Medulla oblongata (tissue), 1 donor: ENCODE measurements around the gene MARCHF10.
"Not testable (repeated sequence)": the region's sequence is repeated elsewhere in the genome, so short reads cannot be mapped to it uniquely, and the experiment has no call there.

ENCODE experiments used
- DNase-seq: peaks from one replicate; pipeline ENCODE4 v3.0.0-alpha.2; 2015; ENCODE audit errors: extremely low spot score

Gene MARCHF10

DNA sequence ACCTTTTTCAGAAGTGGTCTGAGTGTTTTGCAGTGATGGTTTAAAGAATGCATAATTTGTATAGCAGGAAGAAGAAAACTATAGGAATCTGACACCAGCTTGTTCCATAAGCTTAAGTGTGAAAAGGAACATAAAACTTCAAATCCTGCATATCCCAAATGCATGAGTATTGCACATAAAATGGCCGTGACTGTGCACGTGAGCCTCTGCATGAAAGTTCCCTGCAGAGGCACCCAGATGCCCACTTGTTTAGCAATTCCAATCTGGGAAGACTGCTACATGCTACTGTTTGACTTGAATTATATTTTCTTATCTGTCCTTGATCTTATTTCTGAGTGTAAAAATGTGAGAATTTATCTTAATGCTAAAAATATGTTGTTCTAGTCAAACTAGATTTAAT, 21.5 kb downstream of the MARCHF10 start:
- no peak for DNase-seq

DNA sequence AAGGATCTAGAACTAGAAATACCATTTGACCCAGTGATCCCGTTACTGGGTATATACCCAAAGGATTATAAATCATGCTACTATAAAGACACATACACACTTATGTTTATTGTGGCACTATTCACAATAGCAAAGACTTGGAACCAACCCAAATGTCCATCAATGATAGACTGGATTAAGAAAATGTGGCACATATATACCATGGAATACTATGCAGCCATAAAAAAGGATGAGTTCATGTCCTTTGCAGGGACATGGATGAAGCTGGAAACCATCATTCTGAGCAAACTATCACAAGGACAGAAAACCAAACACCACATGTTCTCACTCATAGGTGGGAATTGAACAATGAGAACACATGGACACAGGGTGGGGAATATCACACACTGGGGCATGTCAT, 22.1 kb downstream of the MARCHF10 start:
- DNase-seq, result not testable (repeated sequence)

DNA sequence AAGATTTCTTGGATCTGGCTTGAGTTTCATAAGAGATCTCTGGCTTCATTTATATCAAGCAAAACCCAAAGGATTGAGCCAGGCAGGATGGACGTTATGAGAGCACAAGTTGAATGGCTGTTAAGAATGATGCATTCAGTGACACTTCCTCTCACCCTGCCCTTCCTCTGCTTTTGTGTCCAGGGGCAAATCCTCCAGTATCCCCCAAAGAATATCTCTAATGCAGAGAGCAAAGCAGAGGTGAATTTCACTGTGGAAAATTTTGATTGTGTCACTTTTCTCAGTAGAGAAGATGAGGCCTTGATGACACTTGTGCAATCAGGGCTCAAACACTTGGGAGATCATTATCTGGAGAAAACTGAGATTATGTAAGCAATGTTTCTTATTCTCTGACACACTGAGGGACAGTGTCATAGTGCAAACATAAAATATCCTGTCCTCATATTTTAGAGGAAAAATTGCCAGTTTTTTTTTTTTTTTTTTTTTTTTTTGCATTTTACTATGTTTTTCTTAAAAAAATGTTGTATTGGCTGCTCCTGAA, 25.3 kb downstream of the MARCHF10 start:
- DNase-seq, result no peak

DNA sequence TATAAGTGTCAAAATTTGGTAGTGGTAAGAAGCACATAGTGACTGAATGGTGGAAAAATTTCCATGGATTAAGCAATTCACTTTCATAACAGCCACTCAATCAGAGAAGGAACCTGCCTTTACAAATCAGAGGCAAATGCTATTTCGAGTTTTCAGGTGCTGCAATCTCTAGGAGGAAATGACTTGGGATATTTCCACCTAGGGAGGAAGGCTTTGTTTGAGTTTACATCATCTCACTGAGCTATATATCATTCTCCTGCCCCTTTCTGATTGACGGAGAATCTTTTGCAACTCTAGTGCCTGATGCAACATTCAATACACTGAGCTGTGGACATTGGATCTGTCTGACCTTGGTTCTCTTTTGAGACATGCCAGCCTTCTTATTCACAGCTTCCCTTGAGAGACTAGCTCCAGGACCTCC, 26.3 kb downstream of the MARCHF10 start:
- no peak for DNase-seq

DNA sequence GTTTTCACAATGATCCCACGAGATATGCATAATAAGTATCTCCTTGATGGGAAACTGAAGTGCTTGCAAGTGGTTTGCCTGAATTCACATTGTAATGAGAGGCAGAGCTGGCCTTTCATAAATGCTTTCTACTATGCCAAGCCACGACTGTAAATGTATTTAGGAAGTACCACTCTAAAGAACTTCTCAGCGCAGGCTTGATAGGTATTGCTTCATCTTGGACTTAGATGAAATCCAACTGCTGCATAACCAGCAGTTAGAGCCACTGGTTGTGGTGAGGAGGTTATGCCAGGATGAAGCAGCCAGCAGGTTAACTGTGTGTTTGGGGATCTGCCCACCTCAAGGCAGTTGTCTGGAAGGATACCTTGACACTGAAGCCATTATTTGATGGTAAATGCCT, 26.8 kb downstream of the MARCHF10 start:
- no peak for DNase-seq

DNA sequence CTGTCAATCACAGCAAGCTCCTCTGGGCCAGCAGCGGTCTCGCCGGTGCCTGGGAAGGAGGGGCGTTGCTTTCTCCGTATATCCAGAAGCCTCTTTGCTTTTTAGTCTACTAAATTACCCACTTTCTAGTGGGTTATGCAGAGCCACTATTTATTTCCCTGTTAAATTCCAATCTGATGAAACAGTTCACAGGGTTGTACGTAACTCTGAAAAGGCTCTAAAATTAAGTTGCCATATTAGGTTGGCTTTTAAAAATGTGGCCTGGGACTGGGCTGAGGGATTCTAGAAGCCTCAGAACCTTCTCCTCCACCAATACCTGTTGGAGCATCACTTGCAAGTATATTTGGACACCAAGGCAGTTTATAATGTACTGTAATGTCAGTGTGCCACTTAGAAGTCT, 27.2 kb downstream of the MARCHF10 start:
- no peak for DNase-seq

DNA sequence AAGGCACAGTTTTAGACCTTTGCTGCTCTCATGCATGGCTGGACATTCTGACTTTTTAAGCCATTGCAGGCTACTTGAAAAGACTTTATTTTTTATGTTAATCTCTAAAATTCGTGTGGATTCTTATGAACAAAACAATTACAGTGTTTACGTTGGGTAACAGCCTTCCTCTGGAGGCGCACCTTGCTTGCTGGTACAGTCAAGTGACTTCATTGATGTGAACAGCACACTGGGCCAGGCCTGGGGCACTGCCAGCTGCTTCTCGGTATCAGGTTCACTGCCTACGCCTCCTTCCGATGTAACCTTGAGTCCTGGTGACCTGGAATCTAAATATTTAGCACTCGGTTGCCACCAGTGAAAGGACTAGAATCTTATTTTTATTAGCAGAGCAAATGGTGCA, 27.8 kb downstream of the MARCHF10 start:
- no peak for DNase-seq

DNA sequence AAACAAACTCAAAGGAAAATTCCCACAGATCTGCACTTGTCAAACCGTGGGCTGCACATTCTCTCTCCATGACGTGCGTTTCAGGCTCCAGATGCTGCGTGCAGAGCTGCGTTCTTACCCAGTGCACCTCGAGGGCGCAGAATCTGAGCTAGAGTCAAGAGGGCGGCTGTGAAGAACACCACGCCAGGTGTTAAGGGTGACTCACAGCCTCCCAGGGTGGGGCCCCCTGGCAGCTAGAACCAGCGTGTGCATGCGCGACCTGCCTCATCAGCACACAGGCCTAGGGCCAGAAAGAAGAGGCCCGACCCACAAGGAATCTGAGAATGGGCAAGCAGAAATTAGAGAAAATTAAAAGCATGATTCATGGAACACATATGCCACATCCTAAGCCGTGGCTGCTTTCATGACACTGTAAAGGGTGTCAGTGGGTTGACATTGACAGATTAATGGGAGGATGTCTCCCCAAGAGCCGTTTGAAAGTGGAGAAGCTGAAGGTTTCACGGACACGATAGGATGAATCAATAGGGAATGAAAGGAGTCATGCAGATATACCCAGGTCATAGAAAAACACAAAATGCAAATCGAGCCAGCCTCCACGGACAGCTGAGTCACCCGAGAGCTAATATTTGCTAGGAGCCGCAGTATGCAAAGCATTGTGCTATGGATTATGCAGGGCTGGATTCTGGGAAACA, 29.0 kb downstream of the MARCHF10 start:
- DNase-seq, result no peak

DNA sequence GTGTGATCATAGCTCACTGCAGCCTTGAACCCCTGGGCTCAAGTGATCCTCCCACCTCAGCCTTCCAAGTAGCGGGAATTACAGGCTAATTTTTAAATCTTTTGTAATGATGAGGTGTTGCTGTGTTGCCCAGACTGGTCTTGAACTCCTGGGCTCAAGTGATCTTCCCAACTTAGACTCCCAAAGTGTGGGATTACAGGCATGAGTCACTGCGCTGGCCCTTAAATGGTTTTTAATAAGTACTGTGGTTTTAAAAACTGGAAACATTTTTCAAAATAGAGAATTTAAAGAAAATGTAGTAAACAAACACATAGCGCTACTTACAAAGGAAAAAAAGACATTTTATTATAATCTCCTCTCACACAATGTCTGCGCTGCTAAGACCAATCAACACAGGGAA, 32.2 kb downstream of the MARCHF10 start:
- DNase-seq, result no peak

DNA sequence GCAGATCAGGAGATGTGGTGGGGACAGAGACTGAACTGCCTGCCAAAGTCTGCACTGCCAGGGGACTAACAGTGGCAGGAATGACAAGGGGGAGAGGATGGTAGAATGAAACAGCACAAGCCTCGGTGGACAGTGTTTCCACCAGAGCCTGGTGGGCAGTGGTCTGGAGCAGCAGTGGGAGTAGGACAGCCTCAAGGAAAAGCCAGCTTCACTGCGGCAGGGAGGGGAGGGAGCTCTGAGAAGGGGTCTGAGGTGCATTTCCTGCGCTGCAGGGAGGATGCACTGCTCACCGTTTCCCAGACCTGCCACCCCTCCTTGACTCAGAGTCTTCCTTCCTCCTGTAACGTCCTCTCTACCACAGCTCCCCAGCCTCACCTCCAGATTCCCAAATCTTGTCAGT, 33.8 kb downstream of the MARCHF10 start:
- DNase-seq, result no peak

DNA sequence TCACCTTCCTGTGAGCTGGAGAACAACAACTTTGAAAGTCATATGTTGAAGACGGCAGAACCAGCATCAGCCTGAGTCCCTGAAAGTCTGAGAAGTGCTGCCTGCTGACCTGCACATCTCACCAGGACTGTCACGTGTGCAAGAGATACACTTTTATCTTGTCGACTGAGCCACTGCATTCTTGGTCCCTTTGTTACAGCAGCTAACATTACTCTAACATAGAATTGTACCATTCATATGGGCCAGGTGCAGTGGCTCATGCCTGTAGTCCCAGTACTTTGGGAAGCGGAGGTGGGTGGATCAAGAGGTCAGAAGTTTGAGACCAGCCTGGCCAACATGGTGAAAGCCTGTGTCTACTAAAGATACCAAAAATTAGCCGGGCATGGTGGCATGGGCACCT, 40.1 kb downstream of the MARCHF10 start:
- DNase-seq, result no peak

DNA sequence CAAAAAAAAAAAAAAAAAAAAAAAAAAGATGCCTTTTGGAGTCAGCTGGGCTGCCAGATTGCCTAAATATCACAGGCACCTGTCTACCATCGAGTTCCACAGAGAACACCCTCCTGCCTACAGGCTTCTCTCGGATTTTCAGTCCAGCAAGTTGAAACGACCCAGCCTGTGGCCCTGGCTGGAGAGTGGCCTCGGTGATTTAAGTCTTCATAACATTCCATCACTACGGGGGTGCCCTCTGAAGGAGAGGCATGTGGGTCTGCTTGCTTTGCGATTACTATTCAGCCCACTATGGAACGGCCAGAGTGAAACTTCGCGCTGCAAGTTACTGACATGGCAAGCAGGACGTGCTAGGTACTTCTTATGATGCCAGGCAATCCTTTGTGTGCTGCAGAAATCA, 42.8 kb downstream of the MARCHF10 start:
- no peak for DNase-seq

DNA sequence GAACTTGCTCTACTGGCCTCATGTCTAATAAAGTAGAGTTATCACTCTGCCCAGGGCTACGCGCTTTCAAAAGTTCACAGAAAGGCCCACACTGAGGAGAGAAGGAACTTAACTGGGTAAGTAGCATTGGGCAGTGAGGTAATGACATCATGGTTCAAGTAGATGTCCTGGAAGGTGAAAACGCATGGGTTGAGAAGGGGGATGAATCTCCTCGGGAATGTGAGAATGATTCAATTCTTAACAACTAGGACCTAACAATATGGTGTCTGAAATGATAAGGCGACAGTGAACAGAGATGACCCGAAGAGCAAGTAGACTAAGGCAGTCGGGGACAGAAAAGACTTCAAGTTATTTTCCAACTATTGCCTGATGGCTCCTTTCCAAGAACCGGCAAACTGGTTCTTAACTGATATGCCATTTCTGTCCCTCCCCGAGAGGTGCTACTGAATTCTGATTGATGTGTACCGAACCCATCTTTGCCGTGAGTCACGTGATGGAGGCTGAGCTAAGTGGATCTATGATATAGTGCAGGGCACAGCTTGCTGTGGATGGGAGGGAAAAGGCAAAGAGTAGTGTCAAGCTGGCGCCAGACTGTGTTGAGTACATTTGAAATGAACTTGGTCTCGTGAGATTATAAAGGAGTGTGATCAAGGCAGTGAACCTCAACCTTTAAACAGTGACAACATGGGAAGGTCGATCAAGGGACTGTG, 44.1 kb downstream of the MARCHF10 start:
- DNase-seq, result no peak

DNA sequence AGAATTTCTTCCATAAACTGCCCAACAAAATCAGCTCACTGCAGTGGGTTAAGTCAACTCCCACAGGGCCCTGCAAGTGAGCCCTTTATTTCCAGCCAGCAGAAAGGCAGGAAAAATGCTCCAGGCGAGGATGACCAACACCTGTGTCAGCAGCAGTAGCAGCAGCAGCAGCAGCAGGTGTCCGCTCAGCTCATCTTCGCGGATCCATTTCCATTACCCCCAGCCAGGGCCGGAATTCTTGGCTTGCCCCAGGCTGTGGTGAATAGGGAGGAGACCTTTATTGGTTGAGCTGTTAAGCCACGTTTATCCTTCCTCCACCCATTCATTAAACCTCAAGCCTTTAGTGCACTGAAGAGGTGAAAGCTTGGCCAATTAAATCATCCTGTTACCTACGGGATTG, 46.2 kb downstream of the MARCHF10 start:
- no peak for DNase-seq

DNA sequence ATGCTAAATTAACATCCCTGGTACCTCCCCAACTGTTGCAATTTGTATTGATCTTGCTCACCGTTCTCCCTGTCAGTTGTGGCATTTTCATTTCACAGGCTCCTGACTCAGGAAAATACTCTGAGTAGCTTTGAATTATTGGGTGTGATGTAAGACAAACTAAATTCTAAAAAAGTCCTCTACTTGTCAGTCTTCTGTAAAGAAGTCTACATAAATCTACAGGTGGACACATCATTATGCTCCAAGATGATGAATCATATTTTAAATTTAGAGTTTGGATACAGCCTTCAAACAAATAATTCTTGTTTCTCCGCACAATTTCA, 47.2 kb downstream of the MARCHF10 start:
- DNase-seq, result no peak

DNA sequence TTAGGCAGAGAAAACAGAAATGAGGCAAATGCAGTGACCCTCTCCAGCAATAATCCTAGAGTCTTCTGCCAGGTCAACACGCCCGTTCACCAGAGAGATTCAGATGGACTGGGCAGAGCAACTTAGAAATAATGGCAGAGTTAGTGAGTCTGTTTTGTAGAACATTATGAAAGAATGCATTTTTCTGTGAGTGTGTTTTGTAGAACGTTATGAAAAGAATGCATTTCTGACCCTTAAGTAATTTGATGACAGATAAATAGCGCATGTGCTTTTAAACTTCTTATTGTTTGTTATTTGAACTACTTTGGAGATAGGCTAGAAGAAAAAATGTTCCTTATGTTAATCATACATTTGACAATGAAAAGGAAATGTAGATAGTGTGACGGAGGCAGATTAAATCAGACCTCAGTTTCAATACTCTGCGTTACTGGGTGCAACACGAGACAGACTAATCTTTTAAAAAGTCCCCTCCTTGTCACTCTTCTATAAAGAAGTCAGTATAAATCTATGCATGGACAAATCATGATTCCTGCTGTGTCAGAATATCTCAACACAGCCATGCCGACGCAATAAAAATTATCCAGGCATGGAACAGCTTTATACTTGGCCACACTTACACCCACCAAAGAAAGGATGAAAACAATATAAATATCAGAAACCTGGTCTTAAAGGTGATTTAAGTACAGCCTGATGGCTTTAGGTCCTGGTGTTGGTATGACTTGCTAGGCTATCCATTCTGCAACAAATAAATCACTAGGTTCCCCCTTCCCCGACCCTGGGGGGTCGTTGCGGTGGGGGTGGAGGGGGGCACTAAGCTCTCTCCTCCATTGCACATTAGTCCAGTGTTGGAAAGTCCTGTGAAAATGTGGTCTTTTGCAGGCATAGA, 47.8 kb downstream of the MARCHF10 start:
- DNase-seq, result no peak

DNA sequence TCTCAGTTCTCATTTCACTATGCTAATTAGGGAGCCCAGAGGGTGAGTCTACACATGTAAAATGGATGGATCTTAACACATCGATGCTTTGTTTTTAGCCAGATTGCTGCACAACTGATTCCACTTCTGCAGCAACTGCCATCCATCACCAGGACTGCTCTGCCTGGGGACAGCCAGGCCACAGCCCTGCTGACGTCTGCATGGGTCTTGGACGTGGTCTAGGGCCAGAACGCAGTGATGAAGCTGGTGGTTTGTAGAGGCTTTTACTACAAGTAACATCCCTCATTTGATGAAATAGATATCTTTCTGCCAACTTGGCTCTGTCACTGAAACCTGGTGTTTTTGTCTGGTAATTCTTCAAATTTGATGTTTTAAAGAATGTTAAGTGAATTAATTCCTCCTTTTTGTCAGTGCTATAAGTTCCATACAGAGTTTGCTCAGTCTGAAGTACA, 50.6 kb downstream of the MARCHF10 start:
- peak; percentile 10 for DNase-seq

DNA sequence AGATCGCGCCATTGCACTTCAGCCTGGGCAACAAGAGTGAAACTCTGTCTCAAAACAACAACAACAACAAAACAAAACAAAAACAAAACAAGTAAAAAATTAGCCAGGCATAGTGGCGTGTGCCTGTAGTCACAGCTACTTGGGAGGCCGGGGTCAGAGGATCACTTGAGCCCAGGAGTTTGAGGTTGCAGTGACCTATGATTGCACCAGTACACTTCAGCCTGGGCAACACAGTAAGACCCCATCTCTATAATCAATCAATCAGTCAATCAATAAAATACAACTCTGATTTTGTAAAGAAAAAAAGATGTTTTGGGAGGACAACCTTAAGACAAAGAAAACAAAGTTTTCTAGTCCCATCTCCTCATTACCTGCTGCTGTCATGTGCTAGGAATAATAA, 51.9 kb downstream of the MARCHF10 start:
- no peak for DNase-seq

DNA sequence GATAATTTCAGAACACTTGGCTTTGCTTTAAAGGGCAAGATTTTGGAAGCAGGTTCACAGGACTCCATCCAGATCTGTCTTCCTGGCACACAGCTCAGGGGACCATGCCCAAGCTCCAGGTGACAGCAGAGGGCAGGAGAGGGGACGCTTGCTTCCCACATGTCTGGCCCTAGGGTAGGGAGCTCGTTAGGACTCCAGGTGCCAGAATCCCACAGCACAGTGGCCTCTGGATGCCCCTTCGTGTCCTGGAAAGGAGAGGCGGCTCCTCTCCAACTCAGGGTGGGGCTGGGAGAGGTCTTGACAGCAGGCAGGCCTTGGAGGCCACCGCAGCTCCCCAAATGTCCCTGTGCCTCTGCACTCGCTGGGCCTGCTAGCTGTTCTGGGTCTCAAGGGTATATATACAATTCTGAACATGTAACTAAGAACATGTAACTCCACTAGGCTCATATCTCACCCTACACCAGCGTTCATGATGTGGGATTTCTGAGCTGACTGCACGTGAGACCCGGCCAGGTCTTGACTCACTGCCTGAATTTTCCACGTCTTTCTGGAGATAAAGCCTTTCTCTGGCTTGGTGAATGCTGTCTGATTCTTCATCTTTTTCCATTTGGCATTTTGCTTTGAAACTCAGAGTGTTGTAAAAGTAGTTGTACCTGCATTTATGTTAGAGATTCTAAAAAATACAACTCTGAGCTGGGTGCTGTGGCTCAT, 52.8 kb downstream of the MARCHF10 start:
- no peak for DNase-seq

DNA sequence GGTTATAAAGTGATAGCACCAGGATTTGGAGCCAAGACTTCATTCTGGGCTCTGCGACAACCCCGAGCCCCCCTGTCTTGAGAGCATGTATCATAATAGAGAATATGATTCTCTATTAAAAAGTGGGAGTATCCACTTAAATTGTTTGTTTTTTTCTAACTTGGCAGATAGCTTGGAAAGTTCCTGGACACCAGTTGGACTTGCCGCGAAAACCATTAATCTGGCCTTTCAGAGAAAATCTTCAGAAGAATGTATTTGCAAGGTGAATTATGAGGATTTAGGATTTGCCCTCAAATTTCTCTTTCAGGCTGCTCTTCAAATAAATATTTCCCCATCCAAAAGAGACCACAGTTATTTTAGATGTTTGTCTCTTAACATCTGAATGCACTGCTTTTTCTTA, 53.5 kb downstream of the MARCHF10 start:
- DNase-seq, result no peak

DNA sequence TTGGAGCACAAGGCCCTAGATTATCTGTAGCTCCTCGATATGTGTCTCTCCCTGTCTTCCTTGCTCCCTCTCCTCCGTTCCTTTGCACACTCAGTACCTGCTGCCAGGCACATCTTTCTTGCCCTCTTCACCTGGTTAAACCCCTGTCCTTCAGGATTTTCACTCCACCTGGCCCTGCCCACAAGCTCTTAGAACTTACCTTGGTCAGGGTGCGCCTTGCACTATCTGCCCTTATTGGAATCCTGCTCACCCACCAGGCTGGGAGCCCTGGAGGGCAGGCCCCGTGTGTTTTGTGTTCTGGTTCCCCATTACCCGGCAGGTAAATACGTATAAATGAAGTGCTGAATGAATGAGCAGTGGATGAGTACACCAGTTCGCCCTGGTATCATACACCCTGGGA, 54.6 kb downstream of the MARCHF10 start:
- no peak for DNase-seq
